Measurements from ENCODE around the gene SATB2. TPM values are rescaled to one million over a fixed set of nuclear protein-coding genes. Genes with fewer than 3 reads are reported as not detected.

Gene SATB2
- total RNA-seq, 2 donors from 2014 or later: 133 to 178 TPM

- no peak overlapping the region for H3K27ac ChIP-seq
- TF ChIP-seq, protein P1, sequence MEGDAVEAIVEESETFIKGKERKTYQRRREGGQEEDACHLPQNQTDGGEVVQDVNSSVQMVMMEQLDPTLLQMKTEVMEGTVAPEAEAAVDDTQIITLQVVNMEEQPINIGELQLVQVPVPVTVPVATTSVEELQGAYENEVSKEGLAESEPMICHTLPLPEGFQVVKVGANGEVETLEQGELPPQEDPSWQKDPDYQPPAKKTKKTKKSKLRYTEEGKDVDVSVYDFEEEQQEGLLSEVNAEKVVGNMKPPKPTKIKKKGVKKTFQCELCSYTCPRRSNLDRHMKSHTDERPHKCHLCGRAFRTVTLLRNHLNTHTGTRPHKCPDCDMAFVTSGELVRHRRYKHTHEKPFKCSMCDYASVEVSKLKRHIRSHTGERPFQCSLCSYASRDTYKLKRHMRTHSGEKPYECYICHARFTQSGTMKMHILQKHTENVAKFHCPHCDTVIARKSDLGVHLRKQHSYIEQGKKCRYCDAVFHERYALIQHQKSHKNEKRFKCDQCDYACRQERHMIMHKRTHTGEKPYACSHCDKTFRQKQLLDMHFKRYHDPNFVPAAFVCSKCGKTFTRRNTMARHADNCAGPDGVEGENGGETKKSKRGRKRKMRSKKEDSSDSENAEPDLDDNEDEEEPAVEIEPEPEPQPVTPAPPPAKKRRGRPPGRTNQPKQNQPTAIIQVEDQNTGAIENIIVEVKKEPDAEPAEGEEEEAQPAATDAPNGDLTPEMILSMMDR (IDR thresholded peaks at IDR 0.05): no peak
These were observed 4.8 kb downstream of the SATB2 start for GRCh38 chr2:199452991-199453379.

DNA sequence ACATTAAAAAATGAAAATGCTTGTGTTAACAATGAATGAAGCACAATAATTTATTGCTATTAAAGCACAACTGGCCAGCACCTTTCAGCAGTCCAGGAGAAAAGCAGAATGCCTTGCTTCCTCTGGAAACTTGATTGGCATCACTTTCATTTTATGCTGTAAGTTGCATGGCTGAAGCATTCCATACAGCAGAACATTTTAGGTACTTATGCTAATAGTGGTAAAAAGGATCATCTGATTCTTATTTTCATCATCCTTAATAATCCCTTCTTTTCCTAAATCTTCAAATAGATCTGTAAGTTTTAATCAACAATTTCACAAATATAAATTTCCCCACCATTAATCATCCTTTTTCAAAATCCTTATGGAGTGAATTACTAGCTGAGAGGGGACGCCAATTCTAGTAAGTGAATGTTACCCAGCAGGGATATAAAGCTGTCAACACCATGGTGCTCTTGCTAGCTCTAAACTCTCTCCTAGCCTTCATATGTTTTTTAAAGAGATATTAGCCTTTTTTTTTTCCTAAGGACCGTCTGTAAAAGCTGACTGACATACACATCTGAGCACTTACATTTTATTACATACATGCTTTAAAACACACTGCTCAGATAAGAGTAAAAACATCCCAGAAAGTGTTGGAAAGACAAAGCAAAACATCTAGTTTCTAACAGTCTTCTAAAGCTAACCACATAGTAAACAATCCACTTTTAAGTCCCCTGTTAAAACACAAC is 5.3 kb downstream of the SATB2 start:
- TF ChIP-seq, protein P1 (IDR thresholded peaks at IDR 0.05): no peak
- no peaks in the 10 kb centered on the region for H3K4me1 ChIP-seq
- intact Hi-C loops (cut with DNase I): no loop called here
- no peaks in the 10 kb centered on the region for H3K27me3 ChIP-seq
- H3K36me3 ChIP-seq: no peaks in the 10 kb centered on the region
- H3K27ac ChIP-seq: no peak overlapping the region
- peak overlapping the region in 1 of 2 donors; percentile 61 for H3K9ac ChIP-seq (ENCODE audit: low read depth in 2 of 2, low read length in 2 of 2)
- no peaks in the 10 kb centered on the region for H3K9me3 ChIP-seq
- DNase-seq: no peak
- H3K4me3 ChIP-seq: no peak overlapping the region

More at GRCh38 chr2:199452991-199453379, 4.8 kb downstream of the SATB2 start:
- DNase-seq: no peak
- intact Hi-C loops (cut with DNase I): no loop called here
- no peaks in the 10 kb centered on the region for H3K27me3 ChIP-seq
- H3K4me1 ChIP-seq: no peaks in the 10 kb centered on the region
- no peaks in the 10 kb centered on the region for H3K9me3 ChIP-seq
- H3K36me3 ChIP-seq: no peaks in the 10 kb centered on the region
- H3K4me3 ChIP-seq: peak overlapping the region; percentile 2
- peak overlapping the region in 1 of 2 donors; percentile 61 for H3K9ac ChIP-seq (ENCODE audit: low read depth in 2 of 2, low read length in 2 of 2)

DNA sequence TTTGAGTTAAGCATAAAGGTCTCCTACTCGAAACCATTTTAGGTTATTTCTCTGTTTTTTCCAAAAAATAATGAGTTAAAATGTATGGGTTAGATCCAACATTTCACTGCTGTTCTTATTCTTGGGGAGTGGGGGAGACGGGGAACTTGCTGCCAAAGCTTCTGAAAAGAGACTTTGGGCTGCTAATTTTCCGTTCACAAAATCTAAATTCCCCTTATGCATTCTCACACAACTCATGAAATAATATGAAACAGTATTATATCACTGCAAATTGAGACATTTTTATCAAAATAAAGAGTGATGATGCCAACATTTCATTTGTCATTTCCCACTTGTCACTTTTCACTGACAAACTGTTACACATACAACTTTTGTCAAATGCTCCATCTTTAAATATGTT is 7.8 kb downstream of the SATB2 start:
- Histone ChIP-seq H3K4me3 (no peak overlapping the region), H3K27me3 (no peaks in the 10 kb centered on the region)

GRCh38 chr2:199449455-199449854 is 8.3 kb downstream of the SATB2 start:
- Histone ChIP-seq H3K4me3 (no peak overlapping the region), H3K36me3 (no peaks in the 10 kb centered on the region), H3K27ac (no peak overlapping the region), H3K9me3 (no peaks in the 10 kb centered on the region), H3K4me1 (no peaks in the 10 kb centered on the region), H3K27me3 (no peaks in the 10 kb centered on the region), H3K9ac (ENCODE audit: low read depth in 2 of 2, low read length in 2 of 2) (no peak overlapping the region)
- intact Hi-C loops (cut with DNase I): no loop called here
- TF ChIP-seq, protein P1 (IDR thresholded peaks at IDR 0.05): no peak
- DNase-seq: no peak

More for the DNA sequence above, 7.8 kb downstream of the SATB2 start:
- H3K4me1 ChIP-seq: no peaks in the 10 kb centered on the region
- TF ChIP-seq, protein P1 (IDR thresholded peaks at IDR 0.05): no peak
- H3K36me3 ChIP-seq: no peaks in the 10 kb centered on the region
- DNase-seq: no peak
- no peaks in the 10 kb centered on the region for H3K9me3 ChIP-seq
- no peak overlapping the region for H3K27ac ChIP-seq
- intact Hi-C loops (cut with DNase I): no loop called here
- no peak overlapping the region for H3K9ac ChIP-seq (ENCODE audit: low read depth in 2 of 2, low read length in 2 of 2)

DNA sequence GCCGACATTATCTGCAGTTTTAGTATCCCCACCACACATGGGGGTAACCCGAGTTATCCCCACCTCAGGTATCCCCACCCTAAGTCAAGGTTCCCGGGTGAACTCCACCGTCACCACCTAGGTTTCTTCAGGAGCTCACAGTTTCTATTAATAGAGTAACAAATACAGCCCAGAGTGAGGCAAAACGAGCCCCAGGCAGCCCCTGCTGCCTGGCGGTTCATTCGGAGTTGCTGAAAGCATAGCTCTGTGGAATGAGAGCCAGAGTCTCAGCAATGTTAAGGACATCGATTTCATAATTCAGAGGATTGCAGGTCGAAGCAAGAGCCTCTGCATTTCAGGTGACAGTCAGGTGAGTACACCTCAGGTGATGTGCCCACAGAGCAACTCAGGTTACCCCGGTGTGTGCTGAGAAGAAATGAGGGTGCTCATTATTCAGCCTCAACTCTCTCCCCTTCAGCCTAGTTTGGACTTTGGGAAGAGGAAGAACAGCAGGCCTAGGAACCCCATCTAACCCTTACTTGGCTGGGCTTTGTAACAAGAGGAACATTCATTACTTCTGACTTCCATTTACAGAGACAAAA is 10.7 kb downstream of the SATB2 start:
- Histone ChIP-seq H3K27ac (no peak overlapping the region), H3K36me3 (no peaks in the 10 kb centered on the region), H3K9me3 (no peaks in the 10 kb centered on the region), H3K4me3 (peak overlapping the region; percentile 6), H3K27me3 (no peaks in the 10 kb centered on the region), H3K9ac (ENCODE audit: low read depth in 2 of 2, low read length in 2 of 2) (peak overlapping the region in 1 of 2 donors; percentile 82), H3K4me1 (no peaks in the 10 kb centered on the region)
- DNase-seq: no peak
- intact Hi-C loops (cut with DNase I): no loop called here
- TF ChIP-seq, protein P1 (IDR thresholded peaks at IDR 0.05): no peak
